Measurements from ENCODE around the gene OLFM3. TPM values are rescaled to one million over a fixed set of nuclear protein-coding genes. Genes with fewer than 3 reads are reported as not detected.
A peak's percentile ranks its signal among the peaks of the same experiment; 100 is the strongest.

Gene OLFM3
- not detected in 2 replicates for total RNA-seq
- not detected for polyA plus RNA-seq (2012)

DNA sequence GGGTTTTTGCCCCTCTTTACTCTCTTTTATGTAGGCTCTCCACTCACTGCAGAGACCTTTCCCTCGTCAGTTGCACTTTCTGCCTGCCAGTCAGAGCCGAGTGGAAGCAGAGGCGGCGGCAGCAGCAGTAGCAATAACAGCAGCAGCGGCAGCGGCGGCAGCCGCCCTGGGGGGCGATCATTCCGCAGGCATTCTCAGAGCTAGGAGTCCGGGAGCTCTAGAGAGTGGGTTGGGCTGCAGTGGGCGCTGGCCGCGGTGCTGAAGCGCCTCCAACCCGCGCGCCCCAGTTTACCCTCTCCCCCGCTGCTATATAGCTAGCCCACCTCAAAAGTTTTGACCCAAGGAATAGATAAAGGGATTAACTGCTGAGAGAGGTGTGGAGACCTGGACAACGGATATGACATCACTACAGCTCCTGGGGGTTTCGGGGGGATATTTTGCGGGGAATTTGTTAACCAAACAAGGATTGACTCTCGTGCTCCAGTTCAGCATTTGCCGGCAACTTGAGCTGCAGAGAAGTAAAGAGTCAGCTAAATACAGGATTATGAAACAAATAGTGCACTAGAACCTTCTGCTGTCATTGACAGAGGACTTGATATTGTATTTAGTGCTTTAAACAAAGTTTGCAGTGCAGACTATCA, at the start of gene OLFM3:
Gene OLFM3, minus strand, starts transcription at position 102 of the 641 bp plus-strand sequence.
- DNase-seq (ENCODE audit: low read depth), result peak; percentile 17

GRCh38 chr1:102045752-102046151, 49.0 kb upstream of the OLFM3 start:
- no peak for DNase-seq (ENCODE audit: low read depth)

DNA sequence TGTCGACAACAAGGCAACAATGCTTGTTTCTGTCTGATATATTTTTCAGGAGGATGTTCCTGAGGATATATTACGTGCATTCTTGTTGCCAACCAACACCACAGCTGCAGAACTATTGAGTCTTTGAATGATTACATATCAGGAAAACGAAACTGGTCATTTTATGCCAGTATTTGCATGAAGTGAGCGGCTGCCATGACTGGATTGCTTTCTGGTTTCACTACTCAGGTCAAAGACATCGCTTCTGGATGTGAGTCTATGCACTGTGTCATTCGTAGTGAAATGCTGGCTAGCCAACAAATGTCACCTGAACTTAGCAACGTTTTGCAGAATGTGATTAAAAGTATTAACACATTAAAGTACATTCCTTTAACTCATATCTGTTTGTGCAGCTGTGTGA, 35.8 kb upstream of the OLFM3 start:
- DNase-seq (ENCODE audit: low read depth), result no peak

DNA sequence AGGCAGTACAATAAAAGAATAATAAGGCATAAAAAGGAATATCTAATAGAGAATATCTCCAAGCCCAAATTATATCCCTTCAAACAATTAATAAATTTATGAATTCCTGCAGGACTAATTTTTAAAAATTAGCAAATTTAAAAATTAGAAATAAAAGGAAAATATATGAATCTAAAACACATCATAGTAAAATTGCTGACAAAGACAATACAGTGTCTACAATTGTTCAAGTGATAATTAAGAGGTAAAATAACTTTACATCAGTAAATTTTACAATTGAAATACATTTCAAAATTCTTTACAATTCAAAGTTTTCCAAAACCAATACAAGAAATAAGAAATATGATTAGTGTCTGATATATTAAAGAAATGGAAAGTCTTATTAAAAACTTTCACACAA, 22.8 kb upstream of the OLFM3 start:
- no peak for DNase-seq (ENCODE audit: low read depth)

GRCh38 chr1:102015728-102016127, 19.0 kb upstream of the OLFM3 start:
- no peak for DNase-seq (ENCODE audit: low read depth)

- DNase-seq (ENCODE audit: low read depth), result no peak
These were observed 5.3 kb upstream of the OLFM3 start for GRCh38 chr1:102002057-102002456.

DNA sequence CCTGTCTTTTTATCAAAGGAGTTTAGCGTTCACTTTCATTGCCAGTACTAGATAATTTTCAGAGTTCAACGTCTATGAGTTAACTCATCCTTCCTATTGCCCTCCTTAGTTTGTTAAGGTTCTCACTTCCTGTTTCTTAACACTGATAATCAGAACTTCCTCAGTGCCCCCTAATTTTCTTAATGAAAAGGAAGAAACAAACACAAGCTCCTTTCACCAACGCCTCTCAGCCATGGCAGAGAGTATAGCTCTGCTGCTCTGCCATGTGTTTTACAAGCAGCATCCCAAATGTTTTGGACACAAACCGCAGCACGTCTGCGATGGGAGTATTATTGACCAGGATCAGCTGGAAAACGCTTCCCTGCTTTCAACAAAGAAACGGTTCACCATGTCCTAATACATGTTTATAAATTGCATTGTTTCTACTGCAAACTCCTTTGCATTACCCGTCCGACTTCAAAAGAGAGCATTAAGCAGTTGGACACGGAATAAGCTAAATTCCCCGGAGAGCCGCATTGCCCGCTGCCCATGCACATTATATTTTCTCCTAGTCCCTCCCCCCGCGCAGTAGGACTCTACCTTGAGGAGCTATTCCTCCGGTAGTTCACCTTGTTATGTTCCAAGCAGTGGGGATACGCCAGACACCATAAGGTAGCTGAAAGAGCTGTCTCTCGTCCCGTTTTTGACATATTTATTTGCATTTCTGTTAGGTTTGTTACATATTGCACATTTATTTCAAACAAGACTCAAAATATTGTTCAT, 561 bp downstream of the OLFM3 start:
- no peak for DNase-seq (ENCODE audit: low read depth)

DNA sequence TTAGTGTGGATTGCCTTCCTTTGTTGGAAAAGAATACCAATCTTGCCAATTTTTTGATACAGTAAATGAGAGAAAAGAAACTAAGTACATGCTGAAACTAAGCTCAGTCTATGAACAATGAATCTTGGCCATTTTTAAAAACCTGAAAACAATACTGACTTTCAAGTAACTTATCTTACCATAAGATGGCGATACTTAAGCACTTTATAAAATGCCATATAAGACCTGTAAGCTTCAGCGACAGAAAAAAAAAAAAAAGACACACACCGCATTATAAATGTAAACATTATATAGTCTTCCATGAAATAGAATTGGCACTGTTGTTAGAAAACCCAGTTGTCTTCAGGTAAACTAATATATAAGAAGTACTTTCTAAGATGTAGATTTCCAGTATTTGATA, 3.0 kb downstream of the OLFM3 start:
- no peak for DNase-seq (ENCODE audit: low read depth)

DNA sequence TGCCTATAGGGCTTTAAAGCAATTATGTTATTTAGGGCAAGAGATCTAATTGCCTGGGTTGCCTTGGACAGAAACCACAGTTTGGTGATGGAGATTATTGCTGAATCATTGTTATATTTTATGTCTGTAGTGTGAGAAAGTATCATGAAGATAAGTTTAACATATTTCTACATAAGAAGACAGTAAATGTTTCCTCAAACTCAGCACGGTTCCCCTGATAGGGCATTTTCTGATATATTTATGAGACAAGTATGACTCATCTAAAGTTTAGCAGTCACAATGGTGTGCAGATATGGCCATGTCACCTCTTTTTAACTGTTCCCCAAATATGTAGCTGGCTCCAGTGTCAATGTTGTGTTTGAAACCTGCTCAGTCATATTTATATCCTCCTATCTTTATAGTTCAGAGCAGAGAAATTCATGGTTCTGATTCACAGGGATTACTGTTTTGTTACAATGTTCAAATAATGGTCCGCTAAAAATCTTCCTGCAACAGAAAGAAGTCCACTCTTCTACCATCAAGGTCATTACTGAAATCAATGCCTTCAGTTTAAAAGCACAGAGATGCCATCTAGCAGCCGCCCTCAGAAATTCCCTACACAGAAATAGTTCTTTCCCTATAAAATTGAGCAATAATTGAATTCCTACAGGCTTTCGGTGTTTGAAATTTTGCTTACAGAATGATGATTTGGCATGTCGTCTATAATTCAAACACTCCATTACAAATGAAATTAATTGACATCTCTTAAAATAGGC, 3.7 kb downstream of the OLFM3 start:
- no peak for DNase-seq (ENCODE audit: low read depth)

DNA sequence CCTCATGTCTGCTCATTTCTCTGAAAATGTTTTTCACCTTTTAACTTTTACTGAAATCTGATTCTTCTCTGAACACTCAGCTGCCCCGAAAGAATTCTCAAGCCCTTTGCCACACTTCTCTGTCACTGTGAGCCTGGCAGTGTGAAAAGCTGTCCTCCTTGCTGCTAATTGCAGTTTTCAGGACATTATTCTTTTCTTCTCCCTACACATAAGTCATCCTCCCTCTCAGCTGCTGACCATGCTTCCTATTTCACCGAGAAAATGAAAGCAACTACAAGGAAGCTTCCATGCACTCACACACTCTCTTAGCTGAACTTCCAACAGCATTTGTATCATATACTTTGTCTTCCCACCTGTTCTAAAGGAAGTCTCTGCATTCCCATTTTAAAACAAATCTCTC, 15.8 kb downstream of the OLFM3 start:
- DNase-seq (ENCODE audit: low read depth), result no peak

- DNase-seq (ENCODE audit: low read depth), result no peak
These were observed 19.5 kb downstream of the OLFM3 start for GRCh38 chr1:101977266-101977665.

- DNase-seq (ENCODE audit: low read depth), result no peak
These were observed 20.6 kb downstream of the OLFM3 start for GRCh38 chr1:101976161-101976560.

GRCh38 chr1:101975371-101975770, 21.4 kb downstream of the OLFM3 start:
- DNase-seq (ENCODE audit: low read depth), result no peak

- DNase-seq (ENCODE audit: low read depth), result no peak
These were observed 22.0 kb downstream of the OLFM3 start for GRCh38 chr1:101974599-101975274.

GRCh38 chr1:101971304-101971703, 25.4 kb downstream of the OLFM3 start:
- peak; percentile 0 for DNase-seq (ENCODE audit: low read depth)

GRCh38 chr1:101967871-101968270, 28.9 kb downstream of the OLFM3 start:
- no peak for DNase-seq (ENCODE audit: low read depth)

GRCh38 chr1:101965341-101965740, 31.4 kb downstream of the OLFM3 start:
- DNase-seq (ENCODE audit: low read depth), result no peak

DNA sequence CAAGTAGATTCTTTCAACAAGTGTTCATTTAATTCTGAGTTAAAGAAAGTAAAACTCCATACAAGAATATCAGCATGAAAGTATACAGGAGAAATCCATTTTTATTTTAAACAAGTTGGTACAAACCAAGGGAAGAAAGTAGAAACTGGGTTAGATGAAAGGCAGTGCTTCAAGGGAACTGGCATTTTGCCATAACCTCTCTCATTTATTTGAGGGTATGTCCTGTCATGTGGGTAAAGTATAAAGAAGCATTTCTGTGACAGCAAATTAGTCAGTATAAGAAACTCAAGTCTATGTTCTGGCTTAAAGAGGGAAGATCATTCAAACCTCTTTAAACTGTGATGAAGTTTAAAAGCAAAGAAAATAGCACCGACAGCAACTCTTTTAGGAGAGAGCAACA, 32.0 kb downstream of the OLFM3 start:
- no peak for DNase-seq (ENCODE audit: low read depth)

- DNase-seq (ENCODE audit: low read depth), result no peak
These were observed 36.6 kb downstream of the OLFM3 start for GRCh38 chr1:101960142-101960541.

DNA sequence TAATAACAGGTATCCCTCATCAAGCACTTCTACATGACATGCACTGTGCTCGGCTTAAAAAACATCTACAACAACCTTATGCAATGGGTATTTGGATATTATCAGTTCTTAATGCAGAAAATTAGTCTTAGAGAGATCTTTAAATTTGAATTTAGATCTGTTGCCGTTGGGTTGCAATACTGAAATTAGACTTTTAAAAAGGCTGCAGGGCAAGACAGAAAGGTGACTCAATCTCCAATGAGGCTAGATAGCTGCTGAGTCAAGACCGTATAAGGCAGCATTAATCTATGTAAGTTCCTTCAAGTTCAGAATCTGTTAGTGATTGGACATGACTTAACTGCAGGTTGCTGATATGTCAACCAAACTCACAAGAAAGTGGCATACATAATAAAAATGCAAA, 37.3 kb downstream of the OLFM3 start:
- DNase-seq (ENCODE audit: low read depth), result no peak

DNA sequence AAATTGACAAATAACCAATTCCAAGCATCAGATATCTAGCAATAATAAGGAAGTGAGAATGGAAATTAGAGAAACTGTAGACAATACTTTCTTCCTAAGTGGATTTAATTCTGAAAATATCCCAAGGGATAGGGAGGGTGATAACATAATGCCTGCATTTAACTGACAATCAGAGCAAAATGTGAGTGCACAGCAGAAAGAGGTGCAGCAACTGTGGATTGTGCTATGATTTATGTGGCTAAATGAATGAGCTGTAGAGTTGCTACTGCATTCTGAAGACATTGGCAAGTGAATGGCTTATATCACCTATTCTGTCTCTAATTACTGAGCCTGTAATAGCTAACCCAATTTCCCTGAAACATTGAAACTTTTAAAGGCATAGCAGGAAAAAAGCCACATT, 39.0 kb downstream of the OLFM3 start:
- no peak for DNase-seq (ENCODE audit: low read depth)

DNA sequence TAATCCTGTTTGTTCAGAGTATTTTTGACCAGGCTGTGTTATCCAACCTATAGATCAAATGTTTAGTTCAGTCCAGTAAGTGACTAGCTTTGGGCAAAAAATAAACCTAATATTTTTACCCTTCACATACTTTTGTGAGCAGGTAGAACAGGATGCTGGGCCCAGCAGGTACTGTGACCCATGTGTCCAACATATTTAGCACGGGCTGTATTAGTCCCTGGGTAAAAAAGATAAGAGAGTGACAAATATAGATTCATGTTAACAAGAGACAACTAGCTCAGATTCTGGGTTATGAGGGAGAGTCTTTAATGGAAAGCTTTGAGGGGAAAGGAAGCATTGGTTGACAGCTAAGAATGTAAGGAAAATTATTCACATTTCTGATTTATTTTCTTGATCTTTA, 43.1 kb downstream of the OLFM3 start:
- DNase-seq (ENCODE audit: low read depth), result no peak
